Chondrocyte (in vitro differentiated cells): ENCODE measurements around the gene CCDC78. TPM values are rescaled to one million over a fixed set of nuclear protein-coding genes. Genes with fewer than 3 reads are reported as not detected.
"Not testable (repeated sequence)": the region's sequence is repeated elsewhere in the genome, so short reads cannot be mapped to it uniquely, and the experiment has no call there.

Source experiments
- DNase-seq: peaks from one replicate; pipeline ENCODE4 v3.0.0; 2021; ENCODE audit warnings: mixed read lengths, low spot score
- H3K27ac Mint-ChIP-seq: one replicate; pipeline ENCODE4 v1.8.0; 2021; ENCODE audit warnings: mild to moderate bottlenecking, moderate library complexity, mixed read lengths; ENCODE audit not compliant: unreplicated experiment
- H3K27me3 Mint-ChIP-seq: 2 replicates; pipeline ENCODE4 v1.8.0; 2021; ENCODE audit warnings: low read depth, mixed read lengths
- H3K36me3 Mint-ChIP-seq: 2 replicates; pipeline ENCODE4 v1.8.0; 2021; ENCODE audit warnings: low read depth, mixed read lengths
- H3K4me1 Mint-ChIP-seq: 2 replicates; pipeline ENCODE4 v1.8.0; 2021; ENCODE audit warnings: low read depth, mild to moderate bottlenecking, mixed read lengths
- H3K4me3 Mint-ChIP-seq: one replicate; pipeline ENCODE4 v1.8.0; 2021; ENCODE audit warnings: mild to moderate bottlenecking, moderate library complexity, mixed read lengths; ENCODE audit not compliant: unreplicated experiment
- H3K9me3 Mint-ChIP-seq: 2 replicates; pipeline ENCODE4 v1.8.0; 2021; ENCODE audit warnings: low read depth, mixed read lengths
- CTCF ChIP-seq: fragments of 200-600 bp; sonication (generic); IDR thresholded peaks from 2 replicates; pipeline ENCODE4 v1.5.0; 2021; ENCODE audit warnings: antibody characterized with exemption, mild to moderate bottlenecking, moderate library complexity
- total RNA-seq: library from RNA; stranded (reverse); gene quantifications from 3 replicates; pipeline ENCODE4 v1.2.1, GENCODE V29; 2021

Gene CCDC78
- total RNA-seq, 1 donor from 2014 or later = 3.9 TPM

GRCh38 chr16:693364-693763, 32.9 kb downstream of the CCDC78 start:
- TF ChIP-seq CTCF = no peak
- no peak for DNase-seq

GRCh38 chr16:692356-693108, 33.7 kb downstream of the CCDC78 start:
- peaks cover 19% of the 10 kb centered on the region for H3K4me1 Mint-ChIP-seq
- DNase-seq = no peak
- H3K36me3 Mint-ChIP-seq = peaks cover 1% of the 10 kb centered on the region
- H3K4me3 Mint-ChIP-seq = no peak overlapping the region
- no peak for TF ChIP-seq CTCF
- H3K27me3 Mint-ChIP-seq = peaks cover 23% of the 10 kb centered on the region
- H3K27ac Mint-ChIP-seq = no peak overlapping the region
- H3K9me3 Mint-ChIP-seq = no peaks in the 10 kb centered on the region

More at GRCh38 chr16:693364-693763, 32.9 kb downstream of the CCDC78 start:
- Mint-ChIP-seq H3K27ac (no peak overlapping the region), H3K4me3 (no peak overlapping the region), H3K4me1 (peaks cover 19% of the 10 kb centered on the region), H3K9me3 (no peaks in the 10 kb centered on the region), H3K27me3 (peaks cover 23% of the 10 kb centered on the region), H3K36me3 (peaks cover 1% of the 10 kb centered on the region)

- H3K36me3 Mint-ChIP-seq, H3K27ac Mint-ChIP-seq, DNase-seq, H3K9me3 Mint-ChIP-seq: not testable (repeated sequence)
- peaks cover 19% of the 10 kb centered on the region for H3K4me1 Mint-ChIP-seq
- peak overlapping the region; percentile 87 for H3K4me3 Mint-ChIP-seq
- peaks cover 20% of the 10 kb centered on the region for H3K27me3 Mint-ChIP-seq
Measured at GRCh38 chr16:691242-691641, 35.0 kb downstream of the CCDC78 start.

- peaks cover 4% of the 10 kb centered on the region for H3K36me3 Mint-ChIP-seq
- peaks cover 24% of the 10 kb centered on the region for H3K4me1 Mint-ChIP-seq
- H3K27ac Mint-ChIP-seq = peak overlapping the region; percentile 78
- no peaks in the 10 kb centered on the region for H3K9me3 Mint-ChIP-seq
- peak overlapping the region; percentile 87 for H3K4me3 Mint-ChIP-seq
- no peak for TF ChIP-seq CTCF
- H3K27me3 Mint-ChIP-seq = peaks cover 13% of the 10 kb centered on the region
- no peak for DNase-seq
Measured at GRCh38 chr16:689175-689897, 36.9 kb downstream of the CCDC78 start.

GRCh38 chr16:687499-687898, 38.7 kb downstream of the CCDC78 start:
- Mint-ChIP-seq H3K4me1 (peaks cover 35% of the 10 kb centered on the region), H3K27me3 (peaks cover 5% of the 10 kb centered on the region), H3K4me3 (no peak overlapping the region), H3K27ac (no peak overlapping the region), H3K9me3 (no peaks in the 10 kb centered on the region), H3K36me3 (peaks cover 4% of the 10 kb centered on the region)
- TF ChIP-seq CTCF = no peak
- DNase-seq = no peak
